HG03469 (cell line): Measurements from ENCODE around the gene RASA3.

Experiments used
- ATAC-seq: cut with Tn5 transposase; IDR thresholded peaks from one replicate; pipeline ENCODE4 v1.9.1; 2021; ENCODE audit warnings: mild to moderate bottlenecking, moderate library complexity, moderate number of reproducible peaks; ENCODE audit not compliant: unreplicated experiment

RASA3 gene

DNA sequence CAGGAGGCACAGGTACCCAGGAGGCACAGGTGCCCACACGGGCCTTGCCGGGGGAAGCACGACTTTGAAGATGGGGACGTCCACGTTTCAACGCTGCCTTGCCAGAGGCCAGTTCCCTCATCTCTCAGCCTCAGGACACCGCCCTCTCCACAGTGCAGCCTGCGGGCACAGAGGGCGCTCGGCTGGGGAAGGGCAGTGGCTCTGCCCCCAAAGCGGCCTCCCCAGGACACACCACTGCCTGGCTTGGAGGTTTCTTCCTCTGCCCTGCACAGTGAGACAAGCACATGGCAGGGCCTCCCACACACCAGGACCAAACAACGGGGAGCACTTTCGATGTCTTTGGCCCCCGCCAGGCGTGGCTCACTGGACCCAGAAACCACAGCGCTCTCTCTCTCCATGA lies 73.0 kb downstream of the RASA3 start:
- no peak for ATAC-seq

GRCh38 chr13:114058051-114058867 lies 74.2 kb downstream of the RASA3 start:
- ATAC-seq = no peak

DNA sequence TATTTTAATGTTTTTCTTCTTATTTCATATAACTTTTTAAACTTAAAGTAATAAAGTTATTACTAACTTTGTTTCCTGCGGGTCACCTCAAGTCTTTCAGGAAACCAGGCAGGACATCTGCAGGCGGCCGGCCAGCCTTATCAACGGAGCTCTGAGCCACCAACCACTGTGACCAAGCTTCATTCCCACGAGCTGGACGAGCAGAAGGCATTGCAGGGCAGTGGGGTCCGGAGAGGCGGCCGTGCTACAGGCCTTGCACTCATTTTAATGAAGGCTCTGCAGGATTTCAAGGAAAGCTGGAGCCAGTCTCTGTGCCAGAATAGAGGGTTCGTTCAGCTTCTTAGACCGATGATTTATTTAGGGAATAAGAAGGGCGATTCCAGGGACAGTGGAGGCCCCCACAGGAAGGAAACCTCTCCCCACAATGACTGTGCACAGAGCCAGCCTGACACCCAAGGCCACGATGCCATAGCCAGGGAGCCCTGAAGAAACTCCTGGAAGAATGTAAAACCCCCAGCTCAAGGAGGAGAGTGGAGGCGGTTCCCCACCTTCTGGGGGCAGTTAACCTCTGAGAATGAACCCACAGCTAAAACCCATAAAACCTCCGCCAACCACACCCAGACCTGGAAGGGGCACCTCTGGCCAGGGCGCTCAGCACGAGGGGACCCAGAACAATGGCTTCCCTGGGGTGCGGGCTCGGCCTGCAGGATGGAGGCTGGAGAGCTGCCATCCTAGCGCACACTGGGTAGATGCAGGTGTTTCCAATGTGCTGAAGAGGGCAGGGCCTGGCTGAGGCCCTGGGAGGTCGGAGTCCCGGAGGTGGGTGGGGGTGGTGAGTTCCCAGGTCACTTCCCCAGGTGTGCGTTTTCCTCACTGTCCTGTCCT lies 75.0 kb downstream of the RASA3 start:
- no peak for ATAC-seq

DNA sequence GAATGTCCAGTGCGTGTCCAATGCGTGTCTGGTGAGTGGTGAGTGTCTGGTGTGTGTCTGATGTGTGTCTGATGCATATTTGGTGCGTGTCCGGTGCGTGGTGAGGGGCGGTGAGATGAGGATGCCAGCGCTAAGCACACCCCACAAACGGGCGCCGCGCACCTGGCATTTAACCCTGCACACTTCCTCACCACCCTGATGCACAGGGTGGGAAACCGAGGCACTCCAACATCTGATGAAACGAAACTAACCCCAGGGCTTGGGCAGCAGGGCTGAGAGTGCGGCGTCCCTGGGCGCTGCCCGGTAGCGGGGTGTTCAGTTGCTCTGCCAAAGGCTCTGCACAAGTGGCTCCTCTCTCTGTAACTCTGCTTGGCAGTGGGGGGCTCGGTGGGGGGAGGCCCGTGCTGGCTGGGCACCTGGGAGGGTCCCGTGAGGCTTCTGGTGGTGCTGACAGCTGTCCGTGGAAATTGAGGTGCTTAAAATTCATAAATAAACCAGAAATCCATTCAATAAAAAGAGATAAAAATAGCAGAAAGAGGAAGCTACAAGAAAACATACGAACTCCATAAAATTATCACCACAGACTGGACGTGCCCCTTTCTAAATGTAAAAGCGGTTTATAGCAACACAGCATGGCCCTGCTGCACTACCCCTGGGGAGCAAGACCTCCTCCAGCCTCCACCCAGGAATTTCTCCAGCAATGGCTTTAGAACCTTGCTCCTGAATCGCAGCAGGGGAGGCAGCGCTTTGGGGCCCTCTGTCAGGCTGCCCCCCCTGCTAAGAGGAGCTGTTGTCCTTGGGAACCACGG lies 76.0 kb downstream of the RASA3 start:
- ATAC-seq = no peak

- ATAC-seq = no peak
Observed at GRCh38 chr13:114055766-114056165, 76.7 kb downstream of the RASA3 start.

- no peak for ATAC-seq
Observed at GRCh38 chr13:114054830-114055439, 77.5 kb downstream of the RASA3 start.

DNA sequence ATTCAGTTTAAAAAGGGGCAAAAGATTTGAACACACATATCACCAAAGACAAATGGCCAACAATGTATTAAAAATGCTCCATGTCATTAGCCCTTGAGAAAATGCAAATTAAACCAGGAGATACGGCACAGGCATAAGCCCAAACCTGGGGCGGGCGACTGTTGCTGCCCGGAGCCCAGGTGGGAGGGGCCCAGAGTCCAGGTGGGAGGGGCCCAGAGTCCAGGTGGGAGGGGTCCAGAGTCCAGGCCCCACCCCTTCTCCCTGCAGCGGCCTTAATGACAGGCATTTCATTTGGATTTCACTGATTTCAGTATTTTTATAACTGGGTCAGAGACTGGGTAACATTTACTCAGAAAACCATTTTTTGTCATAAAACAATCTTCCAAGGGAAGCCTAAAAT lies 78.2 kb downstream of the RASA3 start:
- no peak for ATAC-seq

GRCh38 chr13:114053026-114053425 lies 79.4 kb downstream of the RASA3 start:
- no peak for ATAC-seq

- no peak for ATAC-seq
Observed at GRCh38 chr13:114050536-114051450, 81.6 kb downstream of the RASA3 start.

DNA sequence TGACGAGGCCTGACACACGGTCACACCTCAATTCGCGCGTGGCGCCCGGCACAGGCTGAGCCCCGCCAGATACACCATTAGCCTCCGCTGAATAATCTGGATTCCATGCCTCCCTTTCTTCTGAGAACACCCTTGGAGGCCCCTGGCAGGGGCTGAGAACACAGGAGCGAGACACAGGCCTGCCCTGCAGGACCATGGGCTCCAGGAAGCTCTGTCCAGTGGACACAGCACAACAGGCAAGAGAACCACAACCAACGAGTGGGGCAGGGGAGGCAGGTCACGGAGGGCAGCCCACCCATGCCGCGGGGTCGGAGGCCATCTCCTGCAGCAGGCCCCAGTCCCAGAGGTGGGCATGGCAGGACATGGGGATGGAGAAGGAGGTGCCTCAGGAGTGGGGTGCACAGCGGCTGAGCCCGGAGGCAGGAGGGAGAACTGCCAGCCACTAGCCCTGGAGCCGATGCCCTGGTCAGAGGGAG lies 82.8 kb downstream of the RASA3 start:
- ATAC-seq = no peak

- no peak for ATAC-seq
Observed at GRCh38 chr13:114049026-114049425, 83.4 kb downstream of the RASA3 start.

DNA sequence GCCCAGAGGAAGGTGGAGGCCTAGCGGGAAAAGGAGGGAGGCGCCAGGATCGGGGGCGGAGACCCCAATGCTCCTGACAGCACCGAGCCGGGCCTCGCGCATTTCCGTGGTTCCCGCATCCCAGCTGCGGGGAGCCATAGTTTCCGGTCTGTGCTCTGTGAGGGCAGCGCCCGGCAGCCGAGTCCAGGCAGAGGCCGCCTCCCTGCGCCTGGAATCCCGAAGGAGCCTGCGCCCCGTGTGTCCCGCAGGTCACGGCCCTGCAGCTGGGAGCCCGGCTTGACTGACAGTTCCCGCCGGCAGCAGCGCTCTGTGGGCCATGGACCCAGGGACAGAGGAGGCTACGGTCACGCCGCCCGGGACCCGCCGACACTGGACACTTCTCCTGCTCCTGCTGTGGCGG lies 84.0 kb downstream of the RASA3 start:
- ATAC-seq = no peak

GRCh38 chr13:114047358-114047881 lies 85.0 kb downstream of the RASA3 start:
- no peak for ATAC-seq

- no peak for ATAC-seq
Observed at GRCh38 chr13:114046431-114046975, 85.9 kb downstream of the RASA3 start.

DNA sequence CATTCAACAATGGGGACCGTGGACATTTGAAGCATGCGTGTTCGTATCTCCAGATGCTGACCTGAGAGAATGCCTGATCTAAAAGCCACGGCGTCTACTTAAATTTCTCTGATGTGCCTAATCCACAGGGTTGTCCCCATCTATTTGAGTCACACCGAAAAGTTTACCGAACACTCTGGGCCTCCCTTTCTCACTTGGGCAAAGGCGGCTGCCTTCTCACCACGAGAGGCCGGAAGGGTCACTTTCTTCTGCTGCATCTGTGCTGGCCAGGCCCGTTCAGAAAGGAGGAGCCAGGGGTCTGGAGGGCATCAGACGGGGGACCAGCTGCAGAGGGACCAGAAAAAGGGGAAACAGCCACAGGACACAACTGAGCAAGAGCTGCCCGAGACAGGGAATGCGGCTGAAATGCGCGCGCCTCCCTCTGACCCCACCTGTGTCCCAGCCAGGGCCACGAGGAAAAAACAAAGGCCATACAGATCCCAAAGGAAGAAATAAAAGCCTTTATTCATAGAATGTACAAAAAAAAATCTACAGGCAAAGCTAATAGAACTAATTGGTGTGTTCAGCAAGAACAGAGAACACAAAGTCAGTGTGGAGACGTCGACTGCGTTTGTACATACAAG lies 87.2 kb downstream of the RASA3 start:
- no peak for ATAC-seq

DNA sequence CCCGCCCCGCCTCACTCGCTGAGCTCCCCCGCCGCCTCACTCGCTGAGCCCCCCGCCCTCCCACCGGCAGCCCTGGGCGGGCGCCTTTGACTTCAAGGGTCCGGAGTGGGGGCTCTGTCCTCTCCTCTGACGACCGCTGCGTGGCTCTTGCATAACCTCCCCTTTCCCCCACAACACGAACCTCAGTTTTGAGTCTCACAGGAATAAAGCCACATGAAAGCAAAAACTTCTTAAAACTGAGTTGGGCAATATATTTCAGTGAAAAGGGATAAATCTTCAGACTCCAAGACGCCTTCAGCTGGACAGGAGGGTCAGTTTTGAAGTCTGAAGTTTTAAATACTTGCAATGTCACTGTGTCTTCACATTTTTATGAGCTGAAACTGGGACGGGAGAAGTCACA lies 87.9 kb downstream of the RASA3 start:
- ATAC-seq = no peak

DNA sequence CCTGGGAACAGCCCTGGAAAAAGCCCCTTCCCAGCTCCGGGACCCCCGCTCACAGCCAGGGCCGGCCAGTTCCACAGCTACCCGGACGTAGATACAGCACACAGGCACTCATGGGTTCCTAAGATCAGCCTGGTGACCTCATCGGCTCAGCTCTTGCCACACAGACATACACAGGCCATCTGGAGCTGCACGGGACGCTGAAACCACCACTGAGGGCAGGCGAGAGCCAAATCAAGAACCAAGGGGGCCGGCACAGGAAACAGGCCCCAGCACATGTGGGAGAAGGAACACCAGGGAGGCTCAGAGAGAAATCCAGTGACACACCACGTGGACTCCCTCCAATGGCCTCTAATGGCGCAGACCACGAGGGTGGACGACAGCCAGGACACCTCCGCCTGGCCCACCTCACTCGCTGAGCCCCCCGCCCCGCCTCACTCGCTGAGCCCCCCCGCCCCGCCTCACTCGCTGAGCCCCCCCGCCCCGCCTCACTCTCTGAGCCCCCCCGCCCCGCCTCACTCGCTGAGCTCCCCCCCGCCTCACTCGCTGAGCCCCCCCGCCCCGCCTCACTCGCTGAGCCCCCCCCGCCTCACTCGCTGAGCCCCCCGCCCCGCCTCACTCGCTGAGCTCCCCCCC lies 88.9 kb downstream of the RASA3 start:
- ATAC-seq = no peak
